ENCODE data around the gene FOXK2. TPM values are rescaled to one million over a fixed set of nuclear protein-coding genes. Genes with fewer than 3 reads are reported as not detected.

Gene FOXK2
- total RNA-seq, 6 donors from 2014 or later, result 50.8 to 92.7 (median 58.9) TPM

DNA sequence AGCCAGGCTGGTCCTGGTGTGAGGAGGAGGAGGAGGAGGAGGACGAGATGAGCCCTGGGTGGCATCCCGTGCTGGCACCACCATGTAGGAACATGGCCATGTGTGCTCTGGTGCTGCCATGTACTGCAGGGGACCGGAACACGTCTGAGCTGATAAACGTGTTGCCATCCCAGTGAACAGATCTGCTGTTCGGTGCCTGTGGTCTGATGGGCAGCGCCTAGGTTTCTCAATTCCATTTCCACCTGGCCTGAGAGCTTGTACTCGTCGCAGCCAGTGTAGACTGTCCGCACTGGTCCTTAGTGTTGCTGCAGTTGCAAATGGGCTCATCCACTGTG, 28.4 kb upstream of the FOXK2 start:
- H3K27me3 ChIP-seq, result no peaks in the 10 kb centered on the region
- H3K4me1 ChIP-seq, result peaks cover 5 to 33% (median 21%) of the 10 kb centered on the region in 4 donors
- no peak for DNase-seq
- ATAC-seq (ENCODE audit: low FRiP score in 2 of 2), result no peak
- 88 to 90% methylated on average over 4 to 10 of the region's 10 CpGs for WGBS, 2 donors
- H3K27ac ChIP-seq, result no peak overlapping the region
- no peak overlapping the region for H3K4me3 ChIP-seq
- no peaks in the 10 kb centered on the region for H3K9me3 ChIP-seq
- TF ChIP-seq POLR2AphosphoS5 (IDR thresholded peaks at IDR 0.05) (no peak), POLR2A (IDR thresholded peaks at IDR 0.05) (no peak), EP300 (IDR thresholded peaks at IDR 0.05) (no peak)
- TF ChIP-seq, protein P1, sequence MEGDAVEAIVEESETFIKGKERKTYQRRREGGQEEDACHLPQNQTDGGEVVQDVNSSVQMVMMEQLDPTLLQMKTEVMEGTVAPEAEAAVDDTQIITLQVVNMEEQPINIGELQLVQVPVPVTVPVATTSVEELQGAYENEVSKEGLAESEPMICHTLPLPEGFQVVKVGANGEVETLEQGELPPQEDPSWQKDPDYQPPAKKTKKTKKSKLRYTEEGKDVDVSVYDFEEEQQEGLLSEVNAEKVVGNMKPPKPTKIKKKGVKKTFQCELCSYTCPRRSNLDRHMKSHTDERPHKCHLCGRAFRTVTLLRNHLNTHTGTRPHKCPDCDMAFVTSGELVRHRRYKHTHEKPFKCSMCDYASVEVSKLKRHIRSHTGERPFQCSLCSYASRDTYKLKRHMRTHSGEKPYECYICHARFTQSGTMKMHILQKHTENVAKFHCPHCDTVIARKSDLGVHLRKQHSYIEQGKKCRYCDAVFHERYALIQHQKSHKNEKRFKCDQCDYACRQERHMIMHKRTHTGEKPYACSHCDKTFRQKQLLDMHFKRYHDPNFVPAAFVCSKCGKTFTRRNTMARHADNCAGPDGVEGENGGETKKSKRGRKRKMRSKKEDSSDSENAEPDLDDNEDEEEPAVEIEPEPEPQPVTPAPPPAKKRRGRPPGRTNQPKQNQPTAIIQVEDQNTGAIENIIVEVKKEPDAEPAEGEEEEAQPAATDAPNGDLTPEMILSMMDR (IDR thresholded peaks at IDR 0.05), result no peak
- H3K36me3 ChIP-seq, result peaks cover 0 to 32% (median 23%) of the 10 kb centered on the region in 4 donors

DNA sequence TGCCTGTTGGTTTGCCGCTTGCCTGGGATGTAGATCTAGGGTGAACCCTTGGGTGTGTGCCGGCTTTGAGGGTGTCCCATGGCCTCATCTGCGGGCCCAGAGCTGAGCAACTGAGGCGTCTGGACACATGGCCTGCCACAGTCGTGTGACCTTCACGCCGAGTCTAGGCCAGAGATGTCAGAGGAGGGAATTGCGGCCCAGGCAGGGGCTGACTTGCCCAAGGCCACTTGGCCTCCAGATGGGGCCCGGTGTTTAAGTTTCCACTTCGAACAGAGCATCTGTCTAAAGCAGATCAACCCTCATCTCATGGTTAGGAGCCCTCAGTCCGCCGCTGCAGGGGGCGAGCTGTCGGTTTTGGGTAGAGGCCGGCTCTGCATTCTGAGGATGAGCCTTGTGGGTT, 28.0 kb upstream of the FOXK2 start:
- Histone ChIP-seq H3K9me3 (no peaks in the 10 kb centered on the region), H3K27ac (no peak overlapping the region), H3K27me3 (no peaks in the 10 kb centered on the region), H3K4me3 (no peak overlapping the region), H3K36me3 (peaks cover 0 to 28% (median 19%) of the 10 kb centered on the region in 4 donors), H3K4me1 (peaks cover 9 to 37% (median 25%) of the 10 kb centered on the region in 4 donors)
- no peak for TF ChIP-seq POLR2AphosphoS5 (IDR thresholded peaks at IDR 0.05)
- TF ChIP-seq POLR2A (IDR thresholded peaks at IDR 0.05), result no peak
- no peak for TF ChIP-seq EP300 (IDR thresholded peaks at IDR 0.05)
- TF ChIP-seq, protein P1 (IDR thresholded peaks at IDR 0.05), result no peak
- DNase-seq (no peak), ATAC-seq (ENCODE audit: low FRiP score in 2 of 2) (no peak)
- WGBS, 2 donors, result 89 to 96% methylated on average over 8 to 15 of the region's 15 CpGs

DNA sequence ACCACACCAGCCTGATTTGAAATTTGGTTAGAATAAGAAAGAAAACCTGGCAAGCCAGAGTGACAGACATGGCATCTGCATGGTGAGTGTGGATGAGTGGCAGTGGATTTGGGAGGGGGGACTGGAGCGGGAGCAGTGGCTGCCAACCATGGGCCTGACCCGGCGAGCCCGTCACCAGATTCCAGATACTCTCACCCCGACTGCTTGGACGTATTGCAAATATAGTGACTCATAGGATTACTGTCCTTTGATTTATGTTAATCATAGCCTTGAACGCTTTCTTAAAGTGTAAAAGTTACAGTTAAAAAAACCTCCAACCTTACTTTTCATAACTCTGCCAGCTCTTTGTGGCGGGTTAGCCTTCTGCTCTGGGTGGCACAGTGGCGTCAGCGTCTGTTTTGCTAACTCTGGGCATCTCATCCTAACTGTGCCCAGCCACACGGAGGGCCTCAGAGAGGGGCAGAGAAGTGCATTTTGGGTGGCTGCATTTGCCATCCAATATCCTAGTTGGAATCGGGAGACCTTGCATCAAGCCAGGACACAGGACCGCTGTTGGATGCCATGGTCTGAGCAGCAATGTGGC, 26.8 kb upstream of the FOXK2 start:
- H3K27ac ChIP-seq, result no peak overlapping the region
- H3K9me3 ChIP-seq, result no peaks in the 10 kb centered on the region
- peaks cover 0 to 16% (median 9%) of the 10 kb centered on the region in 4 donors for H3K36me3 ChIP-seq
- H3K4me3 ChIP-seq, result no peak overlapping the region
- DNase-seq, result no peak
- H3K27me3 ChIP-seq, result no peaks in the 10 kb centered on the region
- ATAC-seq (ENCODE audit: low FRiP score in 2 of 2), result no peak
- 89 to 90% methylated on average over 11 to 13 of the region's 13 CpGs for WGBS, 2 donors
- TF ChIP-seq POLR2A (IDR thresholded peaks at IDR 0.05) (no peak), POLR2AphosphoS5 (IDR thresholded peaks at IDR 0.05) (no peak), EP300 (IDR thresholded peaks at IDR 0.05) (no peak)
- TF ChIP-seq, protein P1 (IDR thresholded peaks at IDR 0.05), result no peak
- H3K4me1 ChIP-seq, result peaks cover 12 to 42% (median 28%) of the 10 kb centered on the region in 4 donors

DNA sequence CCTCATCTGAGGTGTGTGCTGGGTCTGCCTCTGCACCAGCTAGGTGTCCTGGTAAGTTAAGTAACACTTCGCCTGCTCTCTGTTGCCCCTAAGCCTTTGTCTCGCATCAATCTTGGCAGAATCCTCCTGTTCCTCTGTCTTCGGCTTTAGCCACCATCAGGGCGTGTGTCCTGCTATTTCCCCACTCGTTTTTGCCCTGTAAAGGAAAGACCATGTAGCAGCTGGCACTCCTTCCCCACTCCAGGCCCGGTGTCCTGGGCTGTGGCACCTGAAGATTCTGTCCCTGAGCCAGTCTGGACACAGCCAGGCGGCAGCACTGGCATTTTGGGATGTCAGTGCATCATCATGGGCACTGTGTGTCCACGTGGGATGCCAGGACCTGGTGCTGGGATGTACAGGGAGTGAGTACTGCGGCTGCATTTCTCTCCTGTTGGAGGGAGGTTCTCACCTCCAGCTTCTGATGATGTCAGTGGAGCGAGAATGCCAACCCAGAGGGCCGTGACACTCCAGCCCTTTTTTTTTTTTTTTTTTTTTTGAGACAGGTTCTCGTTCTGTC, 26.2 kb upstream of the FOXK2 start:
- Histone ChIP-seq H3K27ac (no peak overlapping the region), H3K4me3 (no peak overlapping the region), H3K36me3 (peaks cover 0 to 10% (median 4%) of the 10 kb centered on the region in 4 donors), H3K9me3 (no peaks in the 10 kb centered on the region), H3K4me1 (peaks cover 17 to 44% (median 29%) of the 10 kb centered on the region in 4 donors), H3K27me3 (no peaks in the 10 kb centered on the region)
- TF ChIP-seq POLR2AphosphoS5 (IDR thresholded peaks at IDR 0.05) (no peak), POLR2A (IDR thresholded peaks at IDR 0.05) (no peak), EP300 (IDR thresholded peaks at IDR 0.05) (no peak)
- TF ChIP-seq, protein P1 (IDR thresholded peaks at IDR 0.05), result no peak
- no peak for DNase-seq
- 82 to 84% methylated on average over 11 to 12 of the region's 12 CpGs for WGBS, 2 donors
- ATAC-seq (ENCODE audit: low FRiP score in 2 of 2), result no peak

Measured in upper lobe of left lung (tissue), 6 donors.